GM12878 (cell line): Measurements from ENCODE around the gene ATP2C1. TPM values are rescaled to one million over a fixed set of nuclear protein-coding genes. Genes with fewer than 3 reads are reported as not detected.

Source experiments
- ATAC-seq: fragments of 200-7000 bp; cut with Tn5 transposase; 3 replicates; pipeline ENCODE4 v1.9.1; 2020; ENCODE audit warnings: mild to moderate bottlenecking, moderate library complexity
- BruUV-seq: library from RNA; stranded (reverse); fragments of 400-500 nt; replicated peaks from 2 replicates; lab custom pipeline; 2021; lab: Mats Ljungman, UMichigan
- CTCF ChIA-PET: fragments of 300-600 bp; sonication (Branson Sonifier 250); formaldehyde crosslinking; extraction: SDS; loops from one replicate; lab custom pipeline; 2021; ENCODE audit warnings: inconsistent platforms; lab: Yijun Ruan, JAX
- POLR2A ChIA-PET: fragments of 350-600 bp; formaldehyde crosslinking; extraction: SDS; loops from one replicate; lab custom pipeline; 2021; ENCODE audit warnings: inconsistent platforms; lab: Charles Lee
- RAD21 ChIA-PET: fragments of 300-600 bp; sonication (Branson Sonifier 250); formaldehyde crosslinking; loops from one replicate; lab custom pipeline; 2023; ENCODE audit warnings: antibody characterized with exemption; ENCODE audit not compliant: unreplicated experiment; lab: Charles Lee
- SMC1A ChIA-PET: fragments of 300-600 bp; sonication (Branson Sonifier 250); formaldehyde crosslinking; loops from one replicate; lab custom pipeline; 2023; ENCODE audit not compliant: unreplicated experiment, uncharacterized antibody; lab: Charles Lee
- DNase-seq: peaks from one replicate; pipeline ENCODE4 v3.0.0-alpha.2; 2011; ENCODE audit warnings: low read depth, low spot score
- FAIRE-seq: peaks from 3 replicates; lab custom pipeline; 2011; peaks lifted over from hg19 to GRCh38; lab: Jason Lieb, UNC
- H2AFZ ChIP-seq: 2 replicates; pipeline ENCODE4 v1.6.0; 2011; ENCODE audit warnings: low read depth, low read length, control low read depth; ENCODE audit not compliant: control insufficient read depth
- H3K27ac ChIP-seq: 2 replicates; pipeline ENCODE4 v1.5.1; 2011; ENCODE audit warnings: control low read depth; ENCODE audit not compliant: control insufficient read depth, insufficient read depth
- H3K27me3 ChIP-seq, 2 experiments: replicated peaks in 1 of 2; 2 replicates each; pipeline versions ENCODE4 v1.6.0 to v1.6.1; 2011; ENCODE audit warnings: low read length in 1 of 2; ENCODE audit not compliant: control insufficient read depth in 2 of 2, insufficient read depth in 2 of 2
- H3K36me3 ChIP-seq, 2 experiments: 2 replicates each; pipeline ENCODE4 v1.5.1; 2011; ENCODE audit warnings: low read length in 1 of 2; ENCODE audit not compliant: control insufficient read depth in 2 of 2, insufficient read depth in 2 of 2
- H3K4me1 ChIP-seq: 2 replicates; pipeline ENCODE4 v1.6.1; 2011; ENCODE audit warnings: mild to moderate bottlenecking, low read length, moderate library complexity, mixed read lengths; ENCODE audit not compliant: control insufficient read depth, insufficient read depth
- H3K4me2 ChIP-seq: 2 replicates; pipeline ENCODE4 v1.6.0; 2011; ENCODE audit warnings: control low read depth; ENCODE audit not compliant: control insufficient read depth, insufficient read depth
- H3K4me3 ChIP-seq: fragments of 200-600 bp; sonication (generic); 2 replicates; pipeline ENCODE4 v1.5.1; 2016
- H3K79me2 ChIP-seq: 2 replicates; pipeline ENCODE4 v1.6.0; 2011; ENCODE audit warnings: low read length; ENCODE audit not compliant: control insufficient read depth, insufficient read depth
- H3K9ac ChIP-seq: 2 replicates; pipeline ENCODE4 v1.8.0; 2011; ENCODE audit warnings: low read length, control low read depth, mixed read lengths; ENCODE audit not compliant: control insufficient read depth, insufficient read depth
- H3K9me3 ChIP-seq: replicated peaks from 3 replicates; pipeline ENCODE4 v1.5.1; 2011; ENCODE audit warnings: mild to moderate bottlenecking, low read length; ENCODE audit not compliant: control insufficient read depth, insufficient read depth
- H4K20me1 ChIP-seq: 2 replicates; pipeline ENCODE4 v1.6.0; 2011; ENCODE audit not compliant: control insufficient read depth, insufficient read depth
- CHD2 ChIP-seq: IDR thresholded peaks from 2 replicates; pipeline ENCODE4 v1.6.1; 2011; ENCODE audit warnings: low read depth, low read length, improper control_type of control experiment, borderline replicate concordance
- EZH2 ChIP-seq: IDR thresholded peaks from 2 replicates; pipeline ENCODE4 v1.6.1; 2012; ENCODE audit warnings: low read depth, mild to moderate bottlenecking, control low read depth, inconsistent platforms, low read length, borderline replicate concordance; ENCODE audit not compliant: control insufficient read depth
- HDGF ChIP-seq: fragments of 450-650 bp; IDR thresholded peaks from 2 replicates; pipeline ENCODE4 v1.6.1; 2016; ENCODE audit warnings: antibody characterized with exemption
- HSF1 ChIP-seq: fragments of 150-350 bp; IDR thresholded peaks from 2 replicates; pipeline ENCODE4 v1.6.1; 2014; ENCODE audit warnings: mild to moderate bottlenecking, low read depth, low read length
- NBN ChIP-seq: fragments of 450-650 bp; IDR thresholded peaks from 2 replicates; pipeline ENCODE4 v1.6.1; 2016
- NFYB ChIP-seq: IDR thresholded peaks from 2 replicates; pipeline ENCODE4 v1.6.1; 2011; ENCODE audit warnings: low read depth, mild to moderate bottlenecking, low read length, improper control_type of control experiment, moderate library complexity; ENCODE audit not compliant: insufficient read depth
- POLR2AphosphoS5 ChIP-seq: IDR thresholded peaks from 2 replicates; pipeline ENCODE4 v1.6.1; 2011; ENCODE audit warnings: mild to moderate bottlenecking, low read length, inconsistent platforms
- POU2F2 ChIP-seq: IDR thresholded peaks from 3 replicates; pipeline ENCODE4 v1.6.1; 2011; ENCODE audit warnings: low read depth, mild to moderate bottlenecking, low read length, borderline replicate concordance
- RFX5 ChIP-seq: IDR thresholded peaks from 2 replicates; pipeline ENCODE4 v1.6.1; 2011; ENCODE audit warnings: low read depth, low read length, improper control_type of control experiment
- SKIL ChIP-seq: fragments of 450-650 bp; IDR thresholded peaks from 2 replicates; pipeline ENCODE4 v1.6.1; 2017; ENCODE audit warnings: mild to moderate bottlenecking, low read depth, inconsistent platforms; ENCODE audit not compliant: poor library complexity, severe bottlenecking
- STAT1 ChIP-seq: fragments of 450-650 bp; conservative IDR thresholded peaks from 2 replicates; pipeline ENCODE4 v1.6.1; 2014; ENCODE audit warnings: antibody characterized with exemption, mild to moderate bottlenecking
- STAT3 ChIP-seq: IDR thresholded peaks from 2 replicates; pipeline ENCODE4 v1.6.1; 2011; ENCODE audit warnings: low read depth, low read length, improper control_type of control experiment
- TBL1XR1 ChIP-seq: IDR thresholded peaks from 2 replicates; pipeline ENCODE4 v1.6.1; 2012; ENCODE audit warnings: low read depth, low read length, improper control_type of control experiment
- TCF3 ChIP-seq: IDR thresholded peaks from 2 replicates; pipeline ENCODE4 v1.6.1; 2012; ENCODE audit warnings: low read depth, mild to moderate bottlenecking, low read length, borderline replicate concordance; ENCODE audit not compliant: insufficient read depth
- ZNF384 ChIP-seq: IDR thresholded peaks from 2 replicates; pipeline ENCODE4 v1.6.1; 2012; ENCODE audit warnings: low read depth, mild to moderate bottlenecking, low read length, improper control_type of control experiment, borderline replicate concordance
- ZNF687 ChIP-seq: fragments of 450-650 bp; IDR thresholded peaks from 2 replicates; pipeline ENCODE4 v1.6.1; 2017; ENCODE audit warnings: mild to moderate bottlenecking, moderate library complexity
- WGBS: methylation state at CpG from one replicate; pipeline ENCODE4 v1.1.6; 2016; ENCODE audit warnings: low lambda C conversion rate; ENCODE audit not compliant: insufficient replicate concordance, insufficient coverage; ENCODE audit errors: missing lambda C conversion rate; 5-methylcytosine and 5-hydroxymethylcytosine counted together
- in situ Hi-C: fragments of 300-500 bp; cut with MboI; formaldehyde crosslinking; loops from 9 replicates; pipeline ENCODE4 v1.14.3; 2018; ENCODE audit warnings: mixed read lengths
- intact Hi-C: fragments of 100-400 bp; cut with micrococcal nuclease; formaldehyde crosslinking; loops from one replicate; pipeline ENCODE4 v1.14.2; 2022; ENCODE audit not compliant: unreplicated experiment
- polyA plus RNA-seq, 11 experiments: library from polyadenylated mRNA; depleted of rRNA in 4 of 11; unstranded in 6 of 11; stranded (reverse) in 5 of 11; fragments of >200 nt; fragmentation: Nextera tagmentation in 4 of 11; fragmentation: Illumina TruSeq in 1 of 11; extraction: Ambion mirVana in 4 of 11; extraction: Trizol in 1 of 11; gene quantifications; 1 replicate in 1 of 11; 2 replicates in 10 of 11; pipeline versions ENCODE4 v1.2.1 to v1.2.3, GENCODE V29; 2011 to 2016; ENCODE audit warnings: inconsistent platforms in 2 of 11, missing spikeins in 2 of 11, low read depth in 1 of 11
- total RNA-seq, 4 experiments: library from RNA; depleted of rRNA in 3 of 4; stranded (reverse); fragments of >200 nt in 3 of 4; fragmentation: Illumina TruSeq in 1 of 4; extraction: Trizol in 1 of 4; gene quantifications; 2 replicates each; pipeline versions ENCODE4 v1.2.1 to v1.2.3, GENCODE V29; 2013 to 2021

ATP2C1 gene
- total and polyA plus RNA-seq, 10 of the 15 experiments (the other 5 are each of a cell fraction or from before 2014, with no cell fraction given): 20.6 to 116 (median 55.1) TPM

GRCh38 chr3:130906374-130906995 lies 12.6 kb downstream of the ATP2C1 start:
- H3K27me3 ChIP-seq: no peaks in the 10 kb centered on the region
- H2AFZ ChIP-seq: no peak overlapping the region
- H3K4me2 ChIP-seq: no peak overlapping the region
- ChIA-PET POLR2A (no interaction called here), SMC1A (interaction anchor here (0.8 kb wide), 1 partner anchor 10 kb away, joined by 3 read pairs; no protein-coding TSS in a partner anchor), CTCF (interaction anchor here (1.7 kb wide), 1 partner anchor 11 kb away, joined by 4 read pairs; no protein-coding TSS in a partner anchor), RAD21 (interaction anchor here (0.6 kb wide), 1 partner anchor 475 kb away, joined by 3 read pairs; the partner anchor contains the start of gene NUDT16)
- H3K27ac ChIP-seq: no peak overlapping the region
- no peaks in the 10 kb centered on the region for H3K36me3 ChIP-seq
- DNase-seq (no peak), ATAC-seq (no peak), FAIRE-seq (no peak)
- intact Hi-C loops: no loop called here
- BruUV-seq: no TSS peak
- no peak overlapping the region for H3K4me3 ChIP-seq
- peaks cover 34% of the 10 kb centered on the region for H3K4me1 ChIP-seq
- no peak overlapping the region for H3K9ac ChIP-seq
- H4K20me1 ChIP-seq: no peaks in the 10 kb centered on the region
- in situ Hi-C loops: no loop called here
- no peaks in the 10 kb centered on the region; the same call in 2 of the 3 replicates for H3K9me3 ChIP-seq
- whole genome bisulfite sequencing: 83% methylated on average over 3 of the region's 3 CpGs
- H3K79me2 ChIP-seq: peaks cover 80% of the 10 kb centered on the region
- no peak for TF ChIP-seq POU2F2
- TF ChIP-seq TBL1XR1: no peak
- no peak for TF ChIP-seq HDGF
- TF ChIP-seq POLR2AphosphoS5: no peak
- TF ChIP-seq STAT1: no peak
- TF ChIP-seq ZNF384: no peak
- TF ChIP-seq CHD2: no peak
- no peak for TF ChIP-seq HSF1
- no peak for TF ChIP-seq TCF3
- TF ChIP-seq NFYB: no peak
- TF ChIP-seq EZH2: no peak
- no peak for TF ChIP-seq STAT3
- no peak for TF ChIP-seq RFX5
- no peak for TF ChIP-seq NBN
- TF ChIP-seq SKIL: no peak
- TF ChIP-seq ZNF687: no peak
